Measurements from ENCODE around the gene NT5DC4.

The NT5DC4 gene

DNA sequence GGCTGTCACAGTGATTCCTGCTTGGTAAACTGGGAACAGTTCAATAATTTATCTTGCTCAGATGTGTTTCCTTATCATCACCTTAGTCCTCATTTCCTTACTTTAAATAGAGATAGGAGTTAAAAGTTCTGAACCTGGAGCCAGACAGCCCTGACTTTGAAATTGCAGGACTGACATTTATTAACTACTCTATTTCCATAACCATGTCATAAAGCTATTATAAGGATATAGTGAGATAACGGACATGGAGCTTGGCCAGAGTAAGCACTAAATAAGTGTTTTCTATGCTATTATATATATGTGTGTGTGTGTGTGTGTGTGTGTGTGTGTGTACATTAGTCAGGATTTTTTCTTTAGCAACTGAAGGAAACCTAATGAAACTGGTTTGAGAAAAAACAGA is 13.1 kb downstream of the NT5DC4 start:
- H3K36me3 ChIP-seq (ENCODE audit: control insufficient read depth in 1 of 2, insufficient read depth in 2 of 2, low read length in 2 of 2), result peaks cover 0 to 2% of the 10 kb centered on the region in 2 experiments
- H4K91ac ChIP-seq (ENCODE audit: low read depth, low read length), result no peak overlapping the region
- H2BK120ac ChIP-seq (ENCODE audit: insufficient read depth, low read length, poor library complexity), result no peak overlapping the region
- H3K23ac ChIP-seq (ENCODE audit: low read length), result no peak overlapping the region
- H2AK5ac ChIP-seq (ENCODE audit: low read length), result no peak overlapping the region
- no peak overlapping the region for H3K4me3 ChIP-seq (ENCODE audit: low read depth, low read length)
- H3K27ac ChIP-seq (ENCODE audit: low read depth, low read length), result no peak overlapping the region
- H3K27me3 ChIP-seq (ENCODE audit: insufficient read depth, low read length), result no peaks in the 10 kb centered on the region
- H3K79me2 ChIP-seq (ENCODE audit: control insufficient read depth, insufficient read depth, low read length, poor library complexity), result no peaks in the 10 kb centered on the region
- H3K18ac ChIP-seq (ENCODE audit: low read length), result no peak overlapping the region
- no peaks in the 10 kb centered on the region for H3K79me1 ChIP-seq (ENCODE audit: low read length)
- no peak overlapping the region for H3K4me2 ChIP-seq (ENCODE audit: low read length)
- WGBS (ENCODE audit: extremely low coverage, insufficient coverage, insufficient read length), result no CpG with 5 or more reads among the region's 1 CpG
- H3K9ac ChIP-seq (ENCODE audit: low read length), result no peak overlapping the region
- peaks cover 3% of the 10 kb centered on the region for H3K9me3 ChIP-seq (ENCODE audit: insufficient read depth, low read depth, low read length)
- no peak overlapping the region for H3K14ac ChIP-seq (ENCODE audit: low read length)
- no peak overlapping the region for H3K4ac ChIP-seq (ENCODE audit: low read depth, low read length)
- no peak overlapping the region for H2AFZ ChIP-seq (ENCODE audit: insufficient read depth, low read length, poor library complexity)
- H4K8ac ChIP-seq (ENCODE audit: low read depth, low read length), result no peak overlapping the region
- no peak for DNase-seq
- H3K4me1 ChIP-seq (ENCODE audit: control insufficient read depth in 1 of 2, insufficient read depth in 2 of 2, low read length in 2 of 2), result no peaks in the 10 kb centered on the region
- no peak overlapping the region for H4K12ac ChIP-seq (ENCODE audit: low read depth, low read length)
- no peak overlapping the region for H2BK12ac ChIP-seq (ENCODE audit: low read length)
- H2BK5ac ChIP-seq (ENCODE audit: low read depth, low read length, poor library complexity), result no peak overlapping the region

GRCh38 chr2:112737542-112738232 is 16.9 kb downstream of the NT5DC4 start:
- H2BK12ac ChIP-seq (ENCODE audit: low read length), result no peak overlapping the region
- no peaks in the 10 kb centered on the region for H3K9me3 ChIP-seq (ENCODE audit: insufficient read depth, low read depth, low read length)
- no peak overlapping the region for H3K4ac ChIP-seq (ENCODE audit: low read depth, low read length)
- no peak overlapping the region for H4K91ac ChIP-seq (ENCODE audit: low read depth, low read length)
- no peak overlapping the region for H3K14ac ChIP-seq (ENCODE audit: low read length)
- no peak overlapping the region for H2AK5ac ChIP-seq (ENCODE audit: low read length)
- no peak overlapping the region for H2BK5ac ChIP-seq (ENCODE audit: low read depth, low read length, poor library complexity)
- no peak for DNase-seq
- H3K23ac ChIP-seq (ENCODE audit: low read length), result no peak overlapping the region
- no peak overlapping the region for H2AFZ ChIP-seq (ENCODE audit: insufficient read depth, low read length, poor library complexity)
- H4K8ac ChIP-seq (ENCODE audit: low read depth, low read length), result no peak overlapping the region
- no peaks in the 10 kb centered on the region for H3K27me3 ChIP-seq (ENCODE audit: insufficient read depth, low read length)
- no peak overlapping the region for H3K4me3 ChIP-seq (ENCODE audit: low read depth, low read length)
- H3K9ac ChIP-seq (ENCODE audit: low read length), result no peak overlapping the region
- no peak overlapping the region for H2BK120ac ChIP-seq (ENCODE audit: insufficient read depth, low read length, poor library complexity)
- no CpG with 5 or more reads among the region's 1 CpG for WGBS (ENCODE audit: extremely low coverage, insufficient coverage, insufficient read length)
- no peaks in the 10 kb centered on the region for H3K79me2 ChIP-seq (ENCODE audit: control insufficient read depth, insufficient read depth, low read length, poor library complexity)
- no peak overlapping the region for H4K12ac ChIP-seq (ENCODE audit: low read depth, low read length)
- H3K18ac ChIP-seq (ENCODE audit: low read length), result no peak overlapping the region
- H3K4me1 ChIP-seq (ENCODE audit: control insufficient read depth in 1 of 2, insufficient read depth in 2 of 2, low read length in 2 of 2), result no peaks in the 10 kb centered on the region
- H3K4me2 ChIP-seq (ENCODE audit: low read length), result no peak overlapping the region
- H3K36me3 ChIP-seq (ENCODE audit: control insufficient read depth in 1 of 2, insufficient read depth in 2 of 2, low read length in 2 of 2), result peaks cover 2 to 16% of the 10 kb centered on the region in 2 experiments
- H3K27ac ChIP-seq (ENCODE audit: low read depth, low read length), result no peak overlapping the region
- H3K79me1 ChIP-seq (ENCODE audit: low read length), result no peaks in the 10 kb centered on the region

- DNase-seq, result no peak
- no peak overlapping the region for H2AK5ac ChIP-seq (ENCODE audit: low read length)
- H3K27me3 ChIP-seq (ENCODE audit: insufficient read depth, low read length), result no peaks in the 10 kb centered on the region
- H2AFZ ChIP-seq (ENCODE audit: insufficient read depth, low read length, poor library complexity), result no peak overlapping the region
- no peak overlapping the region for H4K91ac ChIP-seq (ENCODE audit: low read depth, low read length)
- no peak overlapping the region for H3K4ac ChIP-seq (ENCODE audit: low read depth, low read length)
- no peak overlapping the region for H3K23ac ChIP-seq (ENCODE audit: low read length)
- H2BK120ac ChIP-seq (ENCODE audit: insufficient read depth, low read length, poor library complexity), result no peak overlapping the region
- no peak overlapping the region for H3K18ac ChIP-seq (ENCODE audit: low read length)
- H3K9me3 ChIP-seq (ENCODE audit: insufficient read depth, low read depth, low read length), result no peaks in the 10 kb centered on the region
- peaks cover 6 to 16% of the 10 kb centered on the region in 2 experiments for H3K36me3 ChIP-seq (ENCODE audit: control insufficient read depth in 1 of 2, insufficient read depth in 2 of 2, low read length in 2 of 2)
- no peak overlapping the region for H3K4me3 ChIP-seq (ENCODE audit: low read depth, low read length)
- no peaks in the 10 kb centered on the region for H3K79me1 ChIP-seq (ENCODE audit: low read length)
- H3K14ac ChIP-seq (ENCODE audit: low read length), result no peak overlapping the region
- H3K9ac ChIP-seq (ENCODE audit: low read length), result peak overlapping the region; percentile 5
- no peak overlapping the region for H4K8ac ChIP-seq (ENCODE audit: low read depth, low read length)
- WGBS (ENCODE audit: extremely low coverage, insufficient coverage, insufficient read length), result no CpG with 5 or more reads among the region's 7 CpGs
- no peaks in the 10 kb centered on the region for H3K4me1 ChIP-seq (ENCODE audit: control insufficient read depth in 1 of 2, insufficient read depth in 2 of 2, low read length in 2 of 2)
- H4K12ac ChIP-seq (ENCODE audit: low read depth, low read length), result no peak overlapping the region
- H3K27ac ChIP-seq (ENCODE audit: low read depth, low read length), result no peak overlapping the region
- no peak overlapping the region for H2BK5ac ChIP-seq (ENCODE audit: low read depth, low read length, poor library complexity)
- H2BK12ac ChIP-seq (ENCODE audit: low read length), result no peak overlapping the region
- no peak overlapping the region for H3K4me2 ChIP-seq (ENCODE audit: low read length)
- no peaks in the 10 kb centered on the region for H3K79me2 ChIP-seq (ENCODE audit: control insufficient read depth, insufficient read depth, low read length, poor library complexity)
Measured at GRCh38 chr2:112740527-112740926, 19.7 kb downstream of the NT5DC4 start.

DNA sequence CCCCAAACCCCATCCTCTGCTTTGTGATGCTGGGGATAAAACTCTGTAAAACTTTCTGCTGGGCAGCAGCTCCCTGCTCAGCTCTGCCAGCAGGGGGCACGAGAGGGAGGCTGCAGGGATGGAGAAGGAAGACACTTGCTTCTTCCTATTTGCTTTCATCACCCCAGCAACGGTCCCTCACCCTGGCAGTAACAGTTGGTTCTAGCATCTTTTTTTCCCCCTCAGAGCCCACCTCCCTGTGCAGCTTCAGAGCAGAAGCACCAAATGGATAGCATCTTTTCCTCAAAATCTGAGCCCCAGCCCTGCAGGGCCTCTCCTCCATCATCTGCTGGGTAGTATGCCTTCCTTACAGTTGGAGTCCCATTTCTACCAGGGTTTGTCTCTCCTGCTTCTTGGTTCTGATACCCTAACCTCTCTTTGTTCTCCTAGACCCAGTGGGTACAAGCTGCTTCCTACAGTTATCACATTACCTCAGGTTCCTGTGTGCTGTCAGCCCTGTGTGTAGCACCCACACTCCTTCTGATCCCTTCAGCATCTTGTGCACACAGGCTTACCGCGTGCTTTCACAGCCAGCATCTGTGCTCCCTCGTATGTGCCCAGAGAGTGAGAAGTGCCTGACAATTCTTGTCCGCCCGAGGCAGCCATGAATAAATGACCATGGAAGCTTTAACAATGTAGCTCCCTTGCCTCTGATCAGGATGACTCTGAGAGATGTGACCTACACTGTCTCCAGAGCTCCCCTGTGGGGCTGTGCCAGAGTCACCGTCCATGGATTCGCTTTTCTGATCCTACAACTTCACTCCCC is 29.1 kb downstream of the NT5DC4 start:
- no peak overlapping the region for H2BK120ac ChIP-seq (ENCODE audit: insufficient read depth, low read length, poor library complexity)
- H3K14ac ChIP-seq (ENCODE audit: low read length), result no peak overlapping the region
- no peak overlapping the region for H4K12ac ChIP-seq (ENCODE audit: low read depth, low read length)
- no peak overlapping the region for H2BK5ac ChIP-seq (ENCODE audit: low read depth, low read length, poor library complexity)
- H2AK5ac ChIP-seq (ENCODE audit: low read length), result no peak overlapping the region
- H3K4me1 ChIP-seq (ENCODE audit: control insufficient read depth in 1 of 2, insufficient read depth in 2 of 2, low read length in 2 of 2), result no peaks in the 10 kb centered on the region
- no peak overlapping the region for H2AFZ ChIP-seq (ENCODE audit: insufficient read depth, low read length, poor library complexity)
- no peak overlapping the region for H2BK12ac ChIP-seq (ENCODE audit: low read length)
- no CpG with 5 or more reads among the region's 9 CpGs for WGBS (ENCODE audit: extremely low coverage, insufficient coverage, insufficient read length)
- no peak overlapping the region for H4K8ac ChIP-seq (ENCODE audit: low read depth, low read length)
- no peak overlapping the region for H3K23ac ChIP-seq (ENCODE audit: low read length)
- no peak overlapping the region for H3K4me2 ChIP-seq (ENCODE audit: low read length)
- no peaks in the 10 kb centered on the region for H3K9me3 ChIP-seq (ENCODE audit: insufficient read depth, low read depth, low read length)
- no peak overlapping the region for H3K9ac ChIP-seq (ENCODE audit: low read length)
- peaks cover 2 to 8% of the 10 kb centered on the region in 2 experiments for H3K36me3 ChIP-seq (ENCODE audit: control insufficient read depth in 1 of 2, insufficient read depth in 2 of 2, low read length in 2 of 2)
- no peak overlapping the region for H3K18ac ChIP-seq (ENCODE audit: low read length)
- H3K27me3 ChIP-seq (ENCODE audit: insufficient read depth, low read length), result no peaks in the 10 kb centered on the region
- H3K4ac ChIP-seq (ENCODE audit: low read depth, low read length), result no peak overlapping the region
- H3K79me2 ChIP-seq (ENCODE audit: control insufficient read depth, insufficient read depth, low read length, poor library complexity), result no peaks in the 10 kb centered on the region
- no peaks in the 10 kb centered on the region for H3K79me1 ChIP-seq (ENCODE audit: low read length)
- no peak overlapping the region for H3K4me3 ChIP-seq (ENCODE audit: low read depth, low read length)
- DNase-seq, result peak; percentile 67 to 79
- H3K27ac ChIP-seq (ENCODE audit: low read depth, low read length), result no peak overlapping the region
- H4K91ac ChIP-seq (ENCODE audit: low read depth, low read length), result no peak overlapping the region

All from trophoblast cell (in vitro differentiated cells and primary cell).